Fibroblast of the aortic adventitia (primary cell): ENCODE data around the gene EHD4. TPM values are rescaled to one million over a fixed set of nuclear protein-coding genes. Genes with fewer than 3 reads are reported as not detected.

Experiments
- DNase-seq: peaks from one replicate; pipeline ENCODE4 v3.0.0-alpha.2; 2010; ENCODE audit warnings: low read depth
- H3K4me3 ChIP-seq: 2 replicates; pipeline ENCODE4 v1.5.1; 2011; ENCODE audit warnings: low read depth, mild to moderate bottlenecking, control low read depth, low read length, moderate library complexity
- total RNA-seq: library from RNA; depleted of rRNA; stranded (reverse); fragments of >200 nt; gene quantifications from 2 replicates; pipeline ENCODE4 v1.2.3, GENCODE V29; 2012; ENCODE audit warnings: low replicate concordance
- TF ChIP-seq, protein P1 (sequence below): IDR thresholded peaks from 2 replicates; pipeline ENCODE4 v1.5.1; 2011; ENCODE audit warnings: mild to moderate bottlenecking, low read length, control low read depth, inconsistent platforms; ENCODE audit not compliant: insufficient read depth

The EHD4 gene
- total RNA-seq, 1 donor: 10.8 TPM

DNA sequence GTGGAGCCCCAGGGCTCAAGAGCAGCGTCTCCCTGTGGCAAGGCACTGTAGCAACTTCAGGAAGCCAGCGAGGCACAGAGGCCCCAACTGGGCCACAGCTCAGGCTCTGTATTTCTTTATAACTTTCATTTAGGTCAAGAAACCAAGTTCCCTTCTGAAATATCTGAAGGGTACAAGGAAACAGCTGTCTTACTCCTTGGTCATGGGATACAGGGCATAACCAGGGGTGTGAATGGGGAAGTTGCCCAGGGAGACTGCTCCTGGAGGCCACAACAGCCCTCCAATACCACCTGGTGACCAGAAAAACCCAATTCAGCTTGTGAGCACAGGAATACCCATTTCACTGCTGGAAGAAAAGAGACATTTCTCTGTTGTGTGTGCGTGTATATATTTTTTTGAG, 65.2 kb downstream of the EHD4 start:
- TF ChIP-seq, protein P1, sequence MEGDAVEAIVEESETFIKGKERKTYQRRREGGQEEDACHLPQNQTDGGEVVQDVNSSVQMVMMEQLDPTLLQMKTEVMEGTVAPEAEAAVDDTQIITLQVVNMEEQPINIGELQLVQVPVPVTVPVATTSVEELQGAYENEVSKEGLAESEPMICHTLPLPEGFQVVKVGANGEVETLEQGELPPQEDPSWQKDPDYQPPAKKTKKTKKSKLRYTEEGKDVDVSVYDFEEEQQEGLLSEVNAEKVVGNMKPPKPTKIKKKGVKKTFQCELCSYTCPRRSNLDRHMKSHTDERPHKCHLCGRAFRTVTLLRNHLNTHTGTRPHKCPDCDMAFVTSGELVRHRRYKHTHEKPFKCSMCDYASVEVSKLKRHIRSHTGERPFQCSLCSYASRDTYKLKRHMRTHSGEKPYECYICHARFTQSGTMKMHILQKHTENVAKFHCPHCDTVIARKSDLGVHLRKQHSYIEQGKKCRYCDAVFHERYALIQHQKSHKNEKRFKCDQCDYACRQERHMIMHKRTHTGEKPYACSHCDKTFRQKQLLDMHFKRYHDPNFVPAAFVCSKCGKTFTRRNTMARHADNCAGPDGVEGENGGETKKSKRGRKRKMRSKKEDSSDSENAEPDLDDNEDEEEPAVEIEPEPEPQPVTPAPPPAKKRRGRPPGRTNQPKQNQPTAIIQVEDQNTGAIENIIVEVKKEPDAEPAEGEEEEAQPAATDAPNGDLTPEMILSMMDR: no peak

DNA sequence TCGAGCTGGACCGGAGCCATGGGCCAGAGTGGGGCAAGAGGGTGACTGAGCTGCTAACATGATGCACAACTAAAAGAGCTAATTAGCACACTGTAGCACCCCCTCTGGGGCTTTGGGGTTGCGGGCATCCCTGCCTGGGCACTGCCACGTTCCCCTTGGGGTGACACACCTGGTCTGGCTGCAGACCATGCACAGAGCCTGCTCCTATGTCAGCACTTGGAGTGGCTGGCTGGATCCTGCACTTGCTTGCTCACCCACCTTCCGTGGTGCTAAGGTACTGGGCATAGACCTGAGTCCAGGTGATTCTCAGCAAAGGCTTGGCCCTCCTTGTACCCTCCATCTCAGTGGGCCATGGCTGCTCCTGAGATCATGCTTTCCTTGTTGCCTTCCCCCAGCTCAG, 65.7 kb downstream of the EHD4 start:
- H3K4me3 ChIP-seq: no peak overlapping the region
- DNase-seq: no peak
- TF ChIP-seq, protein P1: no peak

More for the DNA sequence above, 65.2 kb downstream of the EHD4 start:
- DNase-seq: no peak
- H3K4me3 ChIP-seq: no peak overlapping the region

DNA sequence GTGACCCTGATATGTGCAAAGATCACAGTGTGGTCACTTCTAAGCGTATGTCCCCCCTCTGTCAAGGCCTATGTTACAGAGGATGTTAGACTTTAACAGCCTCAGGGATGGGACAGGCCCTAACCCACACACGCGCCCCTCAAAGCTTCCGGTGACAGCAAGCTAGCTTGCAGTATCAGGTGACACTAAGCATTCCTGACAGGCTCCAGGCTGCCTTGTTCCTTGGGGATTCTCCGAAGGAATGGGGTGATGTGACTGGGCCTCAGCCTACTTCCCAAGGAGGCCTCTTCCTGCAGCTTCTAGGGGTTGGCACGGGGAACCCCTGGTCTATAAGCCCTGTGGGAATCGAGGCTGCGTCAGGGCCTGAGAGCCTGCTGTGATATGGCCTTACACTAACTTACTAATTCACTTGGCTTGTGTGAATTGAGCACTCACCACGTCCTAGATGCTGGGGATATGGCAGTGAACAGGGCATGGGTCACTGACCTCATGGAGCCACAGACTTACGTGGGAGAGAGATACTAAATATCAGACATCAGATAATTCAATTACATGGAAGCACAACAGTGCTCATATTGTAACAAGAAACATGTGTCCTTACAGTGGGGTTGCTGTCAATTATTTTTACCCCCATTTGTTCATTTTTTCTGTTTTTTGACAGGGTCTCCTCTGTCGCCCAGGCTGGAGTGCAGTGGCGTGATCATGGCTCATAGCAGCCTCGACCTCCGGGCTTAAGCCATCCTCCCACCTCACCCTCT, 67.1 kb downstream of the EHD4 start:
- no peak overlapping the region for H3K4me3 ChIP-seq
- DNase-seq: no peak
- TF ChIP-seq, protein P1: no peak

DNA sequence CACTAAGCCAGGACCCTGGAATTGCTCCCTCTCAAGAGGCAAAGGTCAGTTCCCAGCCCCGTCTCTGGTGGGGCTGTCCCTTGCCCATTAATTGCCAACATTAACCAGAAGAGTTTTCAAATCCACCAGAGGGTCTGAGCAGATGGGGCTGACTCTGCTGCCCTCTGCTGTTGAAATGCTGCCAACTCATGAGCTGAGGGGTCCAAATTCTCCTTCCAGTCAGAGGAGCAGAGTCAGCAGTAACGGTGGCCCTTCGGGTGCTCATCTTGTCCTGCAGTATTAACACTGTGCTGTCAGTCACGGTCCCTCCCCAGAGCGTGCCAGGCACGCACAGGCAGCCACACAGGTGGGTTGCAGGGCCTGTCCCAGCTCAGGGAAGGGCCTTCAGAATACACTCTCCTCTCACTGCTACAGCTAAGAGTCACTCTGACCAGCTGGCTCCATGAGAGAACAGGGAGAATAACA, 67.8 kb downstream of the EHD4 start:
- peak; percentile 66 for DNase-seq
- no peak overlapping the region for H3K4me3 ChIP-seq
- TF ChIP-seq, protein P1: peak; percentile 88

DNA sequence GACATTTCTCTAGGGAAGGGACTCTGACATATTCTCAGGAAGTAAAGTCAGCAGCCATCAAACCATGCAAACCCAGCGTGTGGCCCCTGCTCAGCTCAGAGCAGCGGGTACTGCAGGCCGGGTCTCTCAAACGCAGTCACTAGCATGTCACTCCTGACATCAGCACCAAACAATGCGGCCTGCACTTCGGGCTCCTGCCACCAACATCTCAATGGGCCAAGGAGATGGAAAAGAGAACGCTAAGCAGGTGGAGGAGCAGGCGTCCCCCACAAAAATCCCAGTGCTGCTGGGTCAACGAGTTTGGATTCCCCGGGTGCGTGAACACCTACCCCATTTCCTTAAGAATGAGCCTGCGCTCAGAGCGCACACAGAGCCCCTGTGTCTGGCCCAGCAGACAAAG, 68.6 kb downstream of the EHD4 start:
- DNase-seq: no peak
- TF ChIP-seq, protein P1: no peak
- H3K4me3 ChIP-seq: no peak overlapping the region

DNA sequence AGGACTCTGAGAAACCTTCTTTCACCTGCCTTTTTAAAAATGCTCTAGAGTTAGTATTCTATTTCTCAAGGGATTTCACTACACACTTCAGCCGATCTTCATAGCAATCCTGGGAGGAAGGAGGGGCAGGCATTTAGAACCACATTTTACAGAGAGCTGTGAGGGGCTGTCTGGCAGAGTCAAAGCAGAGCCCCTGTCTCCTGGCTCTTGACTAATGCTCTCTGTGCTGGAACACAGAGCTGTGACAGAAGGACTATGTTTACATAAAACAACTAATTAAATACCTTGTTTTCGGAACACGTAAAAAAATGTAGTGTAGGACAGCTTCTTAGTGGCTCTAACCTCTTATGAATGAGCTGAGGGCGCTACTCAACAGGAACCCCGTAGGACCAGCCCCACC, 70.9 kb downstream of the EHD4 start:
- H3K4me3 ChIP-seq: no peak overlapping the region
- TF ChIP-seq, protein P1: no peak
- DNase-seq: no peak
